ENCODE measurements around the gene DENND1A. TPM values are rescaled to one million over a fixed set of nuclear protein-coding genes. Genes with fewer than 3 reads are reported as not detected.

Gene DENND1A
- total and polyA plus RNA-seq, 2 experiments from 2014 or later: 13.1 to 28.7 TPM

- Histone ChIP-seq H3K79me2 (replicated peaks; ENCODE audit: insufficient read depth) (no peaks in the 10 kb centered on the region), H3K27ac (ENCODE audit: low read depth) (no peak overlapping the region), H3K36me3 (ENCODE audit: insufficient read depth) (no peaks in the 10 kb centered on the region), H2AFZ (no peak overlapping the region), H3K4me1 (ENCODE audit: insufficient read depth) (no peaks in the 10 kb centered on the region; the same call in 1 of the 2 replicates), H3K4me2 (no peak overlapping the region), H3K9me2 (ENCODE audit: insufficient read depth) (no peaks in the 10 kb centered on the region), H3F3A (replicated peaks; ENCODE audit: low read depth) (no peaks in the 10 kb centered on the region), H4K20me1 (replicated peaks; ENCODE audit: insufficient read depth) (peaks cover 3% of the 10 kb centered on the region; the same call in 1 of the 2 replicates), H3K4me3 (no peak overlapping the region), H3K27me3 (ENCODE audit: insufficient read depth) (no peaks in the 10 kb centered on the region)
- Mint-ChIP-seq H3K27me3 (ENCODE audit: insufficient read depth, low read depth, poor library complexity) (peaks cover 10% of the 10 kb centered on the region), H3K4me1 (peaks cover 4% of the 10 kb centered on the region; the same call in 2 of the 3 replicates), H3K36me3 (ENCODE audit: low read depth) (peaks cover 18% of the 10 kb centered on the region; the same call in 2 of the 3 replicates), H3K27ac (no peak overlapping the region), H3K9me3 (peaks cover 13% of the 10 kb centered on the region; the same call in 2 of the 3 replicates), H3K4me3 (no peak overlapping the region)
- DNase-seq (ENCODE audit: low spot score) (no peak), ATAC-seq (peak; percentile 28; the same call in 2 of the 3 replicates)
- no peak for TF ChIP-seq EZH2 (IDR thresholded peaks at IDR 0.05; ENCODE audit: low read depth, unreplicated experiment)
- no peak for TF ChIP-seq JUNB (IDR thresholded peaks at IDR 0.05; ENCODE audit: unreplicated experiment)
- no peak for TF ChIP-seq ZNF114 (CRISPR knock-in tag; IDR thresholded peaks at IDR 0.05)
- TF ChIP-seq CTCF (conservative IDR thresholded peaks at IDR 0.05; ENCODE audit: low read depth in 2 of 2): no peak
- TF ChIP-seq EZH2phosphoT487 (IDR thresholded peaks at IDR 0.05; ENCODE audit: unreplicated experiment): no peak
- no peak for TF ChIP-seq NANOG (IDR thresholded peaks at IDR 0.05; ENCODE audit: borderline replicate concordance)
- TF ChIP-seq CREB1 (CRISPR knock-in tag; IDR thresholded peaks at IDR 0.05; ENCODE audit: low read depth): no peak
- no peak for TF ChIP-seq ZNF462 (CRISPR knock-in tag; IDR thresholded peaks at IDR 0.05)
- TF ChIP-seq POLR2AphosphoS5 (IDR thresholded peaks at IDR 0.05; ENCODE audit: low read depth): no peak
These were observed 345.4 kb downstream of the DENND1A start for GRCh38 chr9:123584202-123585176.
